Calu3 (cell line): ENCODE measurements around the gene ALDH1L2. TPM values are rescaled to one million over a fixed set of nuclear protein-coding genes. Genes with fewer than 3 reads are reported as not detected.

Experiments used
- BruUV-seq: library from RNA; stranded (reverse); fragments of 400-500 nt; replicated peaks from 2 replicates; lab custom pipeline; 2021; lab: Mats Ljungman, UMichigan
- CTCF ChIA-PET: fragments of 300-600 bp; sonication (Branson Sonifier 250); formaldehyde crosslinking; loops from one replicate; lab custom pipeline; 2022; ENCODE audit warnings: antibody characterized with exemption; lab: Charles Lee
- DNase-seq: peaks from one replicate; pipeline ENCODE4 v3.0.0; 2022
- H3K27ac Mint-ChIP-seq: one replicate; pipeline ENCODE4 v1.8.0; 2022; ENCODE audit warnings: mixed read lengths; ENCODE audit not compliant: unreplicated experiment
- H3K27me3 Mint-ChIP-seq: one replicate; pipeline ENCODE4 v1.8.0; 2022; ENCODE audit warnings: mixed read lengths; ENCODE audit not compliant: unreplicated experiment
- H3K36me3 Mint-ChIP-seq: one replicate; pipeline ENCODE4 v1.8.0; 2022; ENCODE audit warnings: mild to moderate bottlenecking, moderate library complexity, mixed read lengths; ENCODE audit not compliant: insufficient read depth, unreplicated experiment
- H3K4me1 Mint-ChIP-seq: one replicate; pipeline ENCODE4 v1.8.0; 2022; ENCODE audit warnings: mild to moderate bottlenecking, low read depth, mixed read lengths; ENCODE audit not compliant: unreplicated experiment
- H3K4me3 Mint-ChIP-seq: one replicate; pipeline ENCODE4 v1.8.0; 2022; ENCODE audit warnings: mild to moderate bottlenecking, low read depth, moderate library complexity, mixed read lengths; ENCODE audit not compliant: unreplicated experiment
- H3K9me3 Mint-ChIP-seq: one replicate; pipeline ENCODE4 v1.8.0; 2022; ENCODE audit warnings: low read depth, mixed read lengths; ENCODE audit not compliant: unreplicated experiment
- CTCF ChIP-seq: fragments of 200-600 bp; IDR thresholded peaks from one replicate; pipeline ENCODE4 v1.8.0; 2022; ENCODE audit warnings: antibody characterized with exemption; ENCODE audit not compliant: unreplicated experiment
- intact Hi-C: fragments of 100-400 bp; cut with micrococcal nuclease; formaldehyde crosslinking; loops from one replicate; pipeline ENCODE4 v1.10.0; 2022; ENCODE audit not compliant: unreplicated experiment
- total RNA-seq: library from RNA; stranded (reverse); gene quantifications from 2 replicates; pipeline ENCODE4 v1.2.3, GENCODE V29; 2022

Gene ALDH1L2
- total RNA-seq, 1 experiment from 2014 or later: 19.3 TPM

GRCh38 chr12:104975587-104976343, 108.5 kb downstream of the ALDH1L2 start:
- H3K4me1 Mint-ChIP-seq: no peaks in the 10 kb centered on the region
- no TSS peak for BruUV-seq

DNA sequence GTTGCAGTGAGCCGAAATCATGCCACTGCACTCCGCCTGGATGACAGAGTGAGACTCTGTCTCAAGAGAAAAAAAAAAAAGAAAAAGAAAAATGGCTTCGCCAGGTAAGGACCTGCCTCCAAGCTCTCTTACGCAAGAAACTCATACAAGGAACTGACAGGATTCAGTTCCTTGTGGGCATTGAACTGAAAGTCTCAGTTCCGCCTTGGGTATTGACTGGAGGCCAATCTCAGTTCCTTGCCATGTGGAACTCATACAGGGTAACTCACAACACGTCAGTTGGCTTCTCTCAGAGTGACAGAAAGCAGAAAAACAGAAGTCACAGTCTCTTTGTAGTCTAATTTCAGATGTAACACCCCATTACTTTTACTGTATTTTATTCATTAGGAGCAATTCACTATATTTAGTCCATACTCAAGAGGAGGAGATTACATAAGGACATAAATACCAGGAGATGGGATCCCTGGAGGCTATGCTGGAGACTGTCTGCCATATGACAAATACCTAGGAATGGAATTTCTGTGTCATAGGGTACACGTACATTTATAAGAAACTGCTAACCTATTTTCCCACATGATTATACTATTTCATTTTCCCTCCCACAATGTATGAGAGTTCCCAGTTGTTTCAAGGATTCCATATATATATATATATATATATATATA, 109.5 kb downstream of the ALDH1L2 start:
- Mint-ChIP-seq H3K36me3 (no peaks in the 10 kb centered on the region), H3K4me3 (no peak overlapping the region), H3K27me3 (no peaks in the 10 kb centered on the region), H3K27ac (no peak overlapping the region), H3K9me3 (no peaks in the 10 kb centered on the region), H3K4me1 (no peaks in the 10 kb centered on the region)
- no TSS peak for BruUV-seq
- no peak for TF ChIP-seq CTCF
- intact Hi-C loops: no loop called here
- CTCF ChIA-PET: interaction anchor here (1.1 kb wide), 1 partner anchor 593 kb away, joined by 3 read pairs; no protein-coding TSS in a partner anchor
- no peak for DNase-seq

More at GRCh38 chr12:104975587-104976343, 108.5 kb downstream of the ALDH1L2 start:
- H3K27ac Mint-ChIP-seq: no peak overlapping the region
- DNase-seq: no peak
- no peak for TF ChIP-seq CTCF
- H3K4me3 Mint-ChIP-seq: no peak overlapping the region
- H3K36me3 Mint-ChIP-seq: no peaks in the 10 kb centered on the region
- intact Hi-C loops: no loop called here
- CTCF ChIA-PET: no interaction called here
- H3K27me3 Mint-ChIP-seq: no peaks in the 10 kb centered on the region
- H3K9me3 Mint-ChIP-seq: no peaks in the 10 kb centered on the region

DNA sequence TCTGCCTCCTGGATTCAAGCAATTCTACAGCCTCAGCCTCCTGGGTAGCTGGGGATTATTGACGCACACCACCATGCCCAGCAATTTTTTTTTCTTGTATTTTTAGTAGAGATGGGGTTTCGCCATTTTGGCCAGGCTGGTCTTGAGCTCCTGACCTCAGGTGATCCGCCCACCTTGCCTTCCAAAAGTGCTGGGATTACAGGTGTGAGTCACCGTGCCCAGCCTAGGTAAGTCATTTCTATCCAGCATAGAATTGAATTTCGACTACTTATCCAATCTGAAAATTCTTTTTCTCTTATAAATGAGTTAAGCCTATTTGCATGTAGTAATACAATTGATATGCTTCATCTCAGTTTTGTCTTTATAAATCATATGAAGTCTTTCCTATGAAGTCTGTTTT, 111.0 kb downstream of the ALDH1L2 start:
- no TSS peak for BruUV-seq
- no peaks in the 10 kb centered on the region for H3K27me3 Mint-ChIP-seq
- no peaks in the 10 kb centered on the region for H3K36me3 Mint-ChIP-seq
- H3K9me3 Mint-ChIP-seq: no peaks in the 10 kb centered on the region
- DNase-seq: no peak
- no peak overlapping the region for H3K27ac Mint-ChIP-seq
- intact Hi-C loops: no loop called here
- no peak for TF ChIP-seq CTCF
- CTCF ChIA-PET: interaction anchor here (1.0 kb wide), 1 partner anchor 20 kb away, joined by 3 read pairs; no protein-coding TSS in a partner anchor
- no peaks in the 10 kb centered on the region for H3K4me1 Mint-ChIP-seq
- H3K4me3 Mint-ChIP-seq: no peak overlapping the region

GRCh38 chr12:104971306-104971705, 113.0 kb downstream of the ALDH1L2 start:
- no TSS peak for BruUV-seq
- H3K36me3 Mint-ChIP-seq: no peaks in the 10 kb centered on the region
- no peak for TF ChIP-seq CTCF
- no peaks in the 10 kb centered on the region for H3K27me3 Mint-ChIP-seq
- intact Hi-C loops: no loop called here
- no peak overlapping the region for H3K4me3 Mint-ChIP-seq
- no peak for DNase-seq
- no peak overlapping the region for H3K27ac Mint-ChIP-seq
- no peaks in the 10 kb centered on the region for H3K4me1 Mint-ChIP-seq
- CTCF ChIA-PET: no interaction called here
- no peaks in the 10 kb centered on the region for H3K9me3 Mint-ChIP-seq

Other genes starting within 250 kb of the ALDH1L2 start
- 41.5 and 48.1 TPM in 2 replicates for gene SLC41A2, start 126.2 kb downstream of the ALDH1L2 start, total RNA-seq
- gene NOPCHAP1, start 98.1 kb downstream of the ALDH1L2 start, total RNA-seq: 22.4 and 24.3 TPM in 2 replicates
- gene WASHC4, start 23.3 kb upstream of the ALDH1L2 start, total RNA-seq: 70.1 and 73.0 TPM in 2 replicates
- gene APPL2, start 151.7 kb upstream of the ALDH1L2 start, total RNA-seq: 35.9 and 45.8 TPM in 2 replicates
- 336 and 363 TPM in 2 replicates for gene C12orf75, start 246.2 kb upstream of the ALDH1L2 start, total RNA-seq